Activated T-cell treated with anti-CD3 and anti-CD28 coated beads, Interleukin-2, amount 50 U/mL, for 4 hours (primary cell): Measurements from ENCODE around the gene GTF3C2. TPM values are rescaled to one million over a fixed set of nuclear protein-coding genes. Genes with fewer than 3 reads are reported as not detected.
"Not testable (repeated sequence)": the region's sequence is repeated elsewhere in the genome, so short reads cannot be mapped to it uniquely, and the experiment has no call there.

ENCODE experiments used
- ATAC-seq, 2 donors: fragments of 200-7000 bp; cut with Tn5 transposase; one replicate each; pipeline ENCODE4 v1.10.0; 2021
- DNase-seq: peaks from one replicate; pipeline ENCODE4 v3.0.0-alpha.2; 2020
- H3K27me3 Mint-ChIP-seq: one replicate; pipeline ENCODE4 v1.8.0; 2021; ENCODE audit warnings: low read depth, mixed read lengths
- H3K36me3 Mint-ChIP-seq: one replicate; pipeline ENCODE4 v1.8.0; 2022; ENCODE audit warnings: mixed read lengths; ENCODE audit not compliant: insufficient read depth
- H3K4me1 Mint-ChIP-seq: one replicate; pipeline ENCODE4 v1.8.0; 2021; ENCODE audit warnings: low read depth, mixed read lengths
- H3K4me3 Mint-ChIP-seq: one replicate; pipeline ENCODE4 v1.8.0; 2021; ENCODE audit warnings: mild to moderate bottlenecking, moderate library complexity, mixed read lengths
- H3K9me3 Mint-ChIP-seq: one replicate; pipeline ENCODE4 v1.8.0; 2021; ENCODE audit warnings: mixed read lengths
- total RNA-seq, 3 donors: library from RNA; stranded (reverse); gene quantifications; one replicate each; pipeline ENCODE4 v1.2.1, GENCODE V29; 2021

Gene GTF3C2
- total RNA-seq, 3 donors from 2014 or later = 102 to 110 (median 107) TPM

- Mint-ChIP-seq H3K4me1 (peaks cover 20% of the 10 kb centered on the region), H3K9me3 (no peaks in the 10 kb centered on the region), H3K36me3 (peaks cover 10% of the 10 kb centered on the region), H3K4me3 (peak overlapping the region; percentile 99), H3K27me3 (no peaks in the 10 kb centered on the region)
- DNase-seq = no peak
- no peak for ATAC-seq
Measured at GRCh38 chr2:27320958-27321543, 35.5 kb downstream of the GTF3C2 start.

GRCh38 chr2:27319839-27320238 is 36.7 kb downstream of the GTF3C2 start:
- H3K4me3 Mint-ChIP-seq, H3K27me3 Mint-ChIP-seq, H3K9me3 Mint-ChIP-seq, ATAC-seq, H3K36me3 Mint-ChIP-seq, DNase-seq: not testable (repeated sequence)
- H3K4me1 Mint-ChIP-seq = peaks cover 20% of the 10 kb centered on the region

- peaks cover 5% of the 10 kb centered on the region for H3K4me1 Mint-ChIP-seq
- H3K4me3 Mint-ChIP-seq = no peak overlapping the region
- no peak for ATAC-seq
- H3K9me3 Mint-ChIP-seq = no peaks in the 10 kb centered on the region
- H3K36me3 Mint-ChIP-seq = peaks cover 8% of the 10 kb centered on the region
- DNase-seq = no peak
- no peaks in the 10 kb centered on the region for H3K27me3 Mint-ChIP-seq
Measured at GRCh38 chr2:27316655-27317412, 39.7 kb downstream of the GTF3C2 start.

GRCh38 chr2:27315122-27315521 is 41.4 kb downstream of the GTF3C2 start:
- Mint-ChIP-seq H3K4me3 (no peak overlapping the region), H3K9me3 (no peaks in the 10 kb centered on the region), H3K4me1 (no peaks in the 10 kb centered on the region), H3K36me3 (peaks cover 12% of the 10 kb centered on the region), H3K27me3 (no peaks in the 10 kb centered on the region)
- DNase-seq (no peak), ATAC-seq (no peak)

DNA sequence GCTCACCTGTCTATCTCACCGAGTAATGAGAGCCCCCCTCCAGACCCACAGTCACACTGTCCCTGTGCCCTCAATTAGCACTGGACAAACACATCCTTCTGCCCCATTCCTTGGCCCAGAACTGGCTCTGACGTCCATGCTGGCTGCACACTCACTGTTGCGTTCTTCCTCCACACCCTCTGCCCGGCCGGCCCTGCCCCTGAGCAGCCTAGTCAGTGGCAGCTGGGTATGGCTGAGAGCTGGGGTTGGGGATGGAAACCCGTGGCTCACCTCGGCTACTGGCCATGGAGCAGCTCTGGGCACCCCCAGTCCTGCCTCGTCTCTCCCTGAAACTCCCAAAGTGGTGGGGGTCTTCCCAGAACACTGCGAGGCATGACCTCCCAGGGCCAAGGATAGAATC is 41.9 kb downstream of the GTF3C2 start:
- H3K36me3 Mint-ChIP-seq = peaks cover 14% of the 10 kb centered on the region
- no peak for ATAC-seq
- H3K27me3 Mint-ChIP-seq = no peaks in the 10 kb centered on the region
- no peaks in the 10 kb centered on the region for H3K9me3 Mint-ChIP-seq
- no peak overlapping the region for H3K4me3 Mint-ChIP-seq
- no peaks in the 10 kb centered on the region for H3K4me1 Mint-ChIP-seq
- no peak for DNase-seq

DNA sequence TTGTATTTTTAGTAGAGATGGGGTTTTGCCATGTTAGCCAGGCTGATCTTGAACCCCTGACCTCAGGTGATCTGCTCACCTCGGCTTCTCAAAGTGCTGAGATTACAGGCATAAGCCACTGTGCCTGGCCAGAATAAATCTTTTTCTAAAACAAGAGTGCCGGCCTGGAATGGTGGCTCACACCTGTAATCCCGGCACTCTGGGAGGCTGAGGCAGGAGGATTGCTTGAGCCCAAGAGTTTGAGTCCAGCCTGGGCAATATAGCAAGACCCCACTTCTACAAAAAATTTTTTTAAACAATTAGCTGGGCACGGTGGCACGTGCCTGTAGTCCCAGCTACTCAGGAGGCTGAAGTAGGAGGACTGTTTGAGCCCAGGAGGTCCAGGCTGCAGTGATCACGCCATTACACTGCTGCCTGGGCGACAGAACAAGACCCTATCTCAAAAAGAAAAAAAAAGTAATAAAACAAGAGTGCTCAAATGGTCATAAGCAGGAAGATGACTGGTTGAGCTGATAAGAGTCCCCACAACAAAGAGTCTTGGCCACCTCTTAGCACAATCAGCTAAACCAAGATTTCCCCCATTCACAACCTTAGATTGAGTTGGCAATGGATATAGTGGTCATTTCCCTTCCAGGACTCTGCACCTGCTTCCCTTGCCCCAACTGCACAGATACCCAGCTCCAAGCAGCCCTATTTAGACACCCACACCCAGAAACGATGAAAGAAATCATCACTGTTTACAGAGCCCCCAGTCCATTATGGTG is 42.5 kb downstream of the GTF3C2 start:
- H3K4me1 Mint-ChIP-seq = no peaks in the 10 kb centered on the region
- H3K4me3 Mint-ChIP-seq = no peak overlapping the region
- H3K9me3 Mint-ChIP-seq = no peaks in the 10 kb centered on the region
- H3K27me3 Mint-ChIP-seq = no peaks in the 10 kb centered on the region
- no peak for DNase-seq
- no peak for ATAC-seq
- peaks cover 19% of the 10 kb centered on the region for H3K36me3 Mint-ChIP-seq

DNA sequence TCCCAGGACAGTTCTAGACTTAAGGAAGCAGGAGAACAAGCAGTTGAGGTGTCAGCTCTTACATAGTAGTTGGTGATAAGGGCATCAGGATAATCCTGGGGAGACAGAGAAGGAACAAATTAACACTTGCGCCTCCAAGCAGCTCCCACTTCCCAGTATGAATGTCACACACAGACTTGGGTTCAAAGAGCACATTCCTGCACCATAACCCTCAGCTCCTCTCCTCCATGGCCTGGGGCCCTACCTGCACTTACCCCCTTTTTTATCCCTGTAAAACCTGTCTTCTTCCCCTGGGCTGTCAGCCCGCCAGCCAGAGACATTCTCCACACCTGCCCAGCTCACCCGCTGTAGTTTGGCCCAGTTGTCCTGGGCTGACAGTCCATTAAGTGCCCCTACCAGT is 44.4 kb downstream of the GTF3C2 start:
- H3K4me1 Mint-ChIP-seq = peaks cover 2% of the 10 kb centered on the region
- DNase-seq (no peak), ATAC-seq (no peak)
- H3K27me3 Mint-ChIP-seq = peaks cover 6% of the 10 kb centered on the region
- no peaks in the 10 kb centered on the region for H3K9me3 Mint-ChIP-seq
- no peak overlapping the region for H3K4me3 Mint-ChIP-seq
- peaks cover 21% of the 10 kb centered on the region for H3K36me3 Mint-ChIP-seq

DNA sequence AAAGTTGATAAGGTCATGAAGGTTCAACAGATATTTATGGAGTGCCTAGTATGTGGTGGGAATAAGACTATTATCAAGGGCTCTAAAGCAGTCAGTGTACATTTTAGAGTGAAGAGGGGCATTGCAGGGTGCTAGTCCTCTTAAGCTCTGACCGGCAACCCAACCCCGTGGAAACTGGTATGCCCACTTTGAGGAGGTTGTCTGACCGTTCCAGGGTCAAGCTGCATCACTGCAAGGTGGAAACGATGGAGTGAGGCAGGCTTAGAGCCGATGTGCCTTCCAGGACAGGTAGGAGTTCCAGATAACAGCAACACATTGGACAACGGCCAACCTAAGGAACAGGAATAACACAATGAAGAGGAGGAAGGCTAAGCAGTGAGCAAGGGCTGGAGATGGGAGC is 46.9 kb downstream of the GTF3C2 start:
- no peak for ATAC-seq
- no peak for DNase-seq
- Mint-ChIP-seq H3K9me3 (no peaks in the 10 kb centered on the region), H3K36me3 (peaks cover 21% of the 10 kb centered on the region), H3K4me1 (peaks cover 8% of the 10 kb centered on the region), H3K27me3 (peaks cover 24% of the 10 kb centered on the region), H3K4me3 (no peak overlapping the region)

GRCh38 chr2:27308359-27308881 is 48.1 kb downstream of the GTF3C2 start, which contains the start of gene UCN:
UCN (minus strand) TSS chr2:27308445; CDS start chr2:27307895, 550 bp downstream.
- peaks cover 8% of the 10 kb centered on the region for H3K4me1 Mint-ChIP-seq
- H3K4me3 Mint-ChIP-seq = peak within 1 kb of the TSS; percentile 61
- H3K9me3 Mint-ChIP-seq = no peaks in the 10 kb centered on the region
- peaks cover 21% of the 10 kb centered on the region for H3K36me3 Mint-ChIP-seq
- DNase-seq = no peak
- no peak for ATAC-seq
- peaks cover 27% of the 10 kb centered on the region for H3K27me3 Mint-ChIP-seq

DNA sequence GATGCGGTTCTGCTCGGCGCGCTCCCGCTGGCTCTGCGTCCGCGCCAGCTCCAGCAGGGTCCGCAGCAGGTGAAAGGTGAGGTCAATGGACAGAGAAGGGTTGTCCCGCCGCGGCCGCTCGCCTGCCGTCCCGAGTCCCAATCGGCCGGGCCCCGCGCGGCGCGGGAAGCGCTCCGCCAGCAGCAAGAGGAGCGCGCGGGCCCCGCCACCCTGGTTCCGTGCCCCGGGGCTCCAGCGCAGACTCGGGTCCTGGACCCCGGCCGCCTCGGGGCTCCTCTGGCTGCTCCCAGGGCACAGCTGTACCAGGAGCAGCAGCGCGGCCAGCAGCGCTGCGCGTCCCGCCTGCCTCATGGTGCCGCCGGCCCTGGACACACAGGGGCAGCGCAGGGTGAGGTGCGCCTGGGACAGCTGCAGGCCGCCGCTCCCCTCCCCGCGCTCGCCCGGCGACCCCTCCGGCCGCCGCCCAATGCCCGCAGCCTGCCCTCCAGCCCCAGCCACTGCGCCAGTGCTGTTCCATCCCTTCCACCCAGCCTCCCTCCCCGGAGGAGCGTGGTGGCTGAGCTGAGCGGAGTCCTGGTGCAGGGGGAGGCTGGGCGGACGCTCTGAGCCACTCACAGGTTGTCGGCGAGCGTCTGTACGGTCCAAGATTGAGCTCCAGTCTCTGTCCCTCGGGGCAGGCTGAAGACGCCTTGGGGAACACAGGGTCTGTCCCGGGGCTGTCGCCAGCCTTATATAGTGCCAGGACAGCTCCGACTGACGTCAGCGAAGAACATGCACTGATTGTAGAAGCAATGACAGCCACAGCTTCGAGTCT is 48.8 kb downstream of the GTF3C2 start:
- Mint-ChIP-seq H3K9me3 (no peaks in the 10 kb centered on the region), H3K4me3 (peak overlapping the region; percentile 61), H3K4me1 (peaks cover 12% of the 10 kb centered on the region), H3K27me3 (peaks cover 27% of the 10 kb centered on the region), H3K36me3 (peaks cover 21% of the 10 kb centered on the region)
- ATAC-seq (no peak), DNase-seq (no peak)

- Mint-ChIP-seq H3K4me1 (peaks cover 13% of the 10 kb centered on the region), H3K4me3 (peak overlapping the region; percentile 61), H3K36me3 (peaks cover 21% of the 10 kb centered on the region), H3K27me3 (peaks cover 27% of the 10 kb centered on the region), H3K9me3 (no peaks in the 10 kb centered on the region)
- ATAC-seq (no peak), DNase-seq (no peak)
Measured at GRCh38 chr2:27307287-27307544, 49.3 kb downstream of the GTF3C2 start.

DNA sequence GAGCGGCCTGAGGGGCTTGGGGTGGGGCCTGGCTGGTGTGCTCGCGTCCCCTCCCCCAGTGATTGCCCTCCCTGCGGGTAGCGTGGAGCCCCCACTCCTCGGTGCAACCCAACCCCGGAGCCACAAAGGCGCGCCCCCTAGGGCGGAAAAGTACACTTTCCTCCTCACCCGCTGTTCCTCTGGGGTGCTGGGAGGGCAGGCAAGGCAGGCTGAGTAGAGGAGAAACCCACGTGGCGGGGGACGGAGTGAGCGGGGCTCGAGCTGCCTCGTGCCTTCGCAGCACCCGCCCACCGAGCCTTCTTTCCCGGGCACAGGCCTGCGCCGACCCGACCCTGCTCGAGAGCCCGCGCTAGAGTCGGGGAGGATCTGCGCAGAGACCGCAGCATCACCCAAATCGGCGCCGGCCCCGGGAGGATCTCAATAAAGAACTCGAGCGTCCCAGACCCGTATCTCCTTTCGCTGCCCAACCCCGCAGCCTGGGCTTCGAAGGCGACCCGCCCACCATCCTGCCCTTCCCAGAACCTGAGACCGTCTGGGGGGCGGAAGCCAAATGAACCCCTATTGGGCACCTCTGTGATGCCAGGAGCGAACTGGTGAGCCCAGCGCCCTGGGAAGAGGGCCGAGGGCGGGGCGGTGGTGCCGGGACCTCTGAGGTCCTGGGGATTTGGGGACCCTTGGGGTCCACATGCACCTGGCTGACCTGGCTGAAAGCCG is 49.8 kb downstream of the GTF3C2 start:
- no peak for DNase-seq
- H3K4me3 Mint-ChIP-seq = peak overlapping the region; percentile 61

DNA sequence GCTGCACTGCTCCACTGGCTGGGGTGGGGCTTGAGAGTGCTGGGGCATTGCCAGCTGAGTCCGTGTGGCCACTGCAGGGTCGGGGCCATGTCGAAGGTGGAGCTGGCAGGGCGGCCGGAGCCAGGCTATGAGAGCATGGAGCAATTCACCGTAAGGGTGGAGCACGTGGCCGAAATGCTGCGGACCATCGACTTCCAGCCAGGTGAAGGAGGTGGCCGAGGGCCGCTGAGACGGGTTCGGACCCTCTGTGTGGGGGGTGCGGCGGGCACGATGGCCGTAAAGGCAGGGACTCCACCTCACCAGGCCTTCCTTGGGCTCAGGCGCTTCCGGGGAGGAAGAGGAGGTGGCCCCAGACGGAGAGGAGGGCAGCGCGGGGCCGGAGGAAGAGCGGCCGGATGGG is 50.4 kb downstream of the GTF3C2 start:
- peak overlapping the region; percentile 37 for H3K4me3 Mint-ChIP-seq
- no peak for DNase-seq
- H3K4me1 Mint-ChIP-seq = peaks cover 13% of the 10 kb centered on the region
- H3K9me3 Mint-ChIP-seq = no peaks in the 10 kb centered on the region
- H3K27me3 Mint-ChIP-seq = peaks cover 27% of the 10 kb centered on the region
- ATAC-seq = peak in 1 of 2 donors; percentile 35
- peaks cover 13% of the 10 kb centered on the region for H3K36me3 Mint-ChIP-seq

More for the DNA sequence above, 49.8 kb downstream of the GTF3C2 start:
- Mint-ChIP-seq H3K36me3 (peaks cover 18% of the 10 kb centered on the region), H3K4me1 (peaks cover 13% of the 10 kb centered on the region), H3K27me3 (peaks cover 27% of the 10 kb centered on the region), H3K9me3 (no peaks in the 10 kb centered on the region)
- peak; percentile 68 to 72 for ATAC-seq
